Globus pallidus (tissue), 1 donor: ENCODE results near the gene KCNN4.
"Not testable (repeated sequence)": the region's sequence is repeated elsewhere in the genome, so short reads cannot be mapped to it uniquely, and the experiment has no call there.

ENCODE experiments used
- DNase-seq: peaks from one replicate; pipeline ENCODE4 v3.0.0-alpha.2; 2015; ENCODE audit warnings: low spot score

The KCNN4 gene

DNA sequence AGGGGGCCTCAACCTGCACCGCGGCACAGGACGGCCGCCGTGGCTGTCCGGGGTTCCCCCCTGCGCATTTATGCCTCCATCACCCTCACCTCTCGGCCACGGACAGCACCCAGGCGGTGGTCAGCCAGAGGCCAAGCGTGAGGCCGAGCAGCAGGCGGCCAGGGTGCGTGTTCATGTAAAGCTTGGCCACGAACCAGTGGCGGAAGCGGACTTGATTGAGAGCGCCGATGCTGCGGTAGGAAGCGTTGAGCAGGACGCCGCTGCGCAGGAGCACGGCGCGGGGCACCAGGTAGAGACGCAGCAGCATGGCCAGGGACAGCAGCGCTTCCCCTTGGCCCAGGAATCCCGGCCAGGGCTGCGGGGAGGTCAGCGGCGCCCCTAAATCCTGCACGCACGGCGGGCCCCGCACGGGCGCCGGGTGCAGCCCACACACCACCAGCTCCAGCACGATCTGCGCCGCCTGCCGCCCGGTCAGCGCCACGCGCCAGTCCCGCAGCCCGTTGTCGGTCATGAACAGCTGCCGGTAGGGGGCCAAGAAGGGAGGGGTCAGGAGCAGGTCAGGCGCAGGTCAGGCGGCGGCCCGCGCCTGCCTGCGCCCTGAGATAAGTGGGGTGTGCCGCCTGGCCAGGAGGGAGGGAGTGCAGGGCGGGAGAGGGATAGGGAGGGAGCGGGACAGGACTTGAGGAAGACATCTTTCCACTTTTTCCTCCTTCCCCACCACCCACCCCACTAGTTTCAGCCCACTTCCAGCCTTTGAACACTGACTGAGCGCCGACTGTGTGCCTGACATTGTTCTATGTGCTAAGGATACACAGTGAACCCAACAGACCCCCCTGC, 6.5 kb downstream of the KCNN4 start:
- DNase-seq = peak; percentile 48

DNA sequence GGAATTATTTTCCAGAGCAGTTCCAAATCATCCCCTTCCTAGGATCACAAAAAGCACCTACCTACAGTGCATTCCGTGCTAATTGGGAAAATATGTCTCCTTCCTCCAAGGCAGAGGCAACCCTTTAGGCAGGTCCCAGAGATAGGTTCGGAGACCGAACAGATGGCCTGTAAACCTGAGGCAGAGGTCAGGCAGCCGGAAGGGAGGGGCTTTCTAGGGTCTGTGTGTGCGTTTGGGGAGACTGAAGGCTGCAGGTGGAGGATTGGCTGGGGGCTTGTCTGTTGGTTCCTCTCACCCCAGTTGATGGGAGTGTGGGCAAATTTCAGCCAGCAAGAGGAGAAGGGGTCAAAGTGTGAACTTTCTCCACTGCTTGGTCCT, 7.1 kb downstream of the KCNN4 start:
- DNase-seq = no peak

DNA sequence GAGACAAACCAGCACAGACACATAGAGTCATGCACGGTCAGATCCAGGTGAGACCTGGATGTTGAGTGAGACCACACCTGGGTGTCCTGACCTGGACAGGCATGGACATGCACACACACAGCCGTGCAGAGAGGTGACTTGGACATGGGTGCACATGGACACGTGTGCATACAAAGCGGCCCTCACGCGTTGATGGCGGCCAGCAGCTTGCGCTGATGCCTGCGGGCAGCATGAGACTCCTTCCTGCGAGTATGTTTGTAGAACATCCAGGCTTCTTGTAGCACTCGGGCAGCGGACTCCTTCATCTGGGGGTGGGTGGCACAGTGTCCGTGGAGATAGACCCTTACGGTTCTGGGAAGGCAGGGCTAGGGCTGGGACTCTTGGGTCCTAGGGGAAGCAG, 11.5 kb downstream of the KCNN4 start:
- no peak for DNase-seq

DNA sequence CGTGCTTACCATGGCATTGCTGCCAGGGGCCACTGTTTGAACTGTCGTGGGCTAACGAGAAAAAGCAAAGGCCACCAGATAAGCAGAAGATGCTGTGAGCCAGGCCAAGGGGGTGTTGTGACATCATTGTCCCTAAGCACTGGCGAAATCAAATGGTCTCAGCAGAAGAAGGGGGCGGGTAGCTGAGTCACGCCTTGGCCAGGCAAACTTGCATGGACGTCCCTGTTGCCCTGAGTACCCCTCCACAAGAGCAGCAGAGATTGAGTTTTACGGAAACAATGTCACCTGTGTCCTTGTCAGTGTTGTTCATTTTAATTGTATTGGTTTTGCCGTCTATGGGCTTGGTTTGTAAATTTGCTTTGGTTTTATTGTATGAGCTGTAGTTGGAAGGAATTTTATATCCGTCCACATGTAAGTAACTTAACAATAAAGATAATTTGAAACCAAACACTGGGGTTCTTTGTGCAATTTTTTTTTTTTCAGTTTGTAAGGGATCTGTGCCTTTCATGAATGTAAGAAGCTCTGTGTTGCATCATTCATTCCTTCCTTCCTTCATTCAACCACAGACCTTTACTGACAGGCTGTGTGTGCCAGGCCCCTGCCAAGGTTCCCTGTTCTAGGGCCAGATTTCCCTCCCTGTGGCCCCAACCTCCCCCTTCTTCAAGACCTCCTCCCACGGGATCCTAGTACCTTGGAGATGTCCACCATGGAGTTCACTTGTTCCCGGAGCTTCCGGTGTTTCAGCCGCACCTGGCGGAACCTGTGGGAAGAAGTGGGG, 12.3 kb downstream of the KCNN4 start:
- no peak for DNase-seq

DNA sequence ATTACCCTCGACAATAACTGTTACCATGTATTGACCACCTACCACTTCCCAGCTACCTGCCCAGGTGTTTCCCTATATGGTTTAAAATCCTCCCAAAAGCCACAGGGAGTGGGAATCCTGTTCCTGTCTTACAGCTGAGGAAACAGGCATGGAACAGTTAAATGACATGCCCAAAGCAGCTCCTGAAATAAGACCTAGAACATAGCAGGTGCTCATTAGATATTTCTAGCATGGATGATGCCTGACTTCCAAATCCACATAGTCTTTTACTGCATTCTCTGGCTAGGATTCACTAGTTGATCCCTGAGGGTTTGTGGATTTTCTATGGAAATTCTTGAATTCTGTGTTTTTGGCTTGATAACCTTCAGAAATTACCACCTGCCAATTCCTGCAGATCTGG, 13.0 kb downstream of the KCNN4 start:
- DNase-seq = no peak

DNA sequence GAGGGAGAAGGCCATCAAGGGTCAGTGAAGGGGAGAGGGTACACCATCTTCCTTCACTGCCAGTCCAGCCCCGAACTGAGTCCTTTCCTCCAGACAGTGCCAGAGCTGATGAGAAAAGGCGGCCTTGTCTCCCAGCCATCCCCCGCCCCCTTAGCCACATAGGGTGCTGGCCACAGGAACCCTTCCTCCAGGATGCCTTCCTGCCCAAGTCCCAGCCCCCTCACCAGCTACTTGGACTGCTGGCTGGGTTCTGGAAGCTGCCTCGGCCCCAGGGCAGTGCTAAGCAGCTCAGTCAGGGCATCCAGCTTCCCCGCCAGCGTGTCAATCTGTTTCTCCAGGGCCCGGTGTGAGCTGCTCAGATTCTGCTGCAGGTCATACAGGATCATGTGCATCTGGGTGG, 13.5 kb downstream of the KCNN4 start:
- DNase-seq = no peak

DNA sequence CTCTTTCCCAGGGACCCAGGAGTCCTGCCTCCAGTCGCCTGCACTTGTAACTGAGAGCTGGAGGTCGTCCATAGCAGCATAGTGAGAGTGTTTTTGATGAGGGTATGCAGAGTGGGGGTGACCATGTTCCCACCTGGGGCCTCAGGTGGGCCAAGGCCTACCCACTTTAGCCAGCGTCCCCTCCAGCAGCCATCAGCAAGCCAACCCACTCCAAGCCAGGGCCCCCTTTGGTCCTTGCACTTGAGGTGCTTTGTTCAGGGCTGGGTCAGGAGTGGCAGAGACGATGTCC, 14.1 kb downstream of the KCNN4 start:
- DNase-seq = no peak

DNA sequence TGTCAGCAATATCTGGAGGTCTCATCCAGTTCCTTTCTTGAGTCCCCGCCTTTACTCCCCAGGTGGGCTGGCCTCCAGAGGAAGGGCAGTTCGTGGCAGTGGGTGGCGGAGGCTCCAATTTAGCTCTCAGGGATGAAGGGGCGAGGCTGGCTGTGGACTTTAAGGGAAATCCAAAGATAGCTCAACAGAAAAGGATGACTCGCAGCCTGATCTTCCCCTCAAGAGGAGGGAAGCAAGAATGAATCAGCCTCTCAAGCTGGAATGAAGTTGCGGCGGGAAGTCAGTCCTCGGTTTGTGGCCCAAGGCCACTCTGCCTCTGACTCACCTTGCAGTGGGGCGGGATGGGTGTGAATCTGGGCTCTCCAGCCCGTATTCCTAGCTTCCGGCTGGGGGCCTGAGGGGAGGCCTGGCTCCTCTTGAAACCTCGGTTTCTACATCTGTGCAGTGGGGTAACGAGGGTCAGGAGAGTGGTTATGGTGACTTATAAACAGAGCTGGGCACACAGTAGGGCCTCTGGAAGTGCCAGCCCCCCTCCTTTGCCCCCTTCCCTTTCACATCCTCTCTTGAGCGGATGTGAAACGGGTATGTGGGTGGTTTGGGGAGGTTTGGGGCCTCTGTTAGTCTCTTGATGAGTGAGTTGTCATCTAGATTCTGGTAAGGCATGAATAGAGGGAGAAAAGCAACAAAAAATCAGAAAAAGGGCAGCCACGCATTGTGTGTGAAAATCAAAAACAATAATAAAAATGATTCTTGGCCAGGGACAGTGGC, 15.5 kb downstream of the KCNN4 start:
- no peak for DNase-seq

DNA sequence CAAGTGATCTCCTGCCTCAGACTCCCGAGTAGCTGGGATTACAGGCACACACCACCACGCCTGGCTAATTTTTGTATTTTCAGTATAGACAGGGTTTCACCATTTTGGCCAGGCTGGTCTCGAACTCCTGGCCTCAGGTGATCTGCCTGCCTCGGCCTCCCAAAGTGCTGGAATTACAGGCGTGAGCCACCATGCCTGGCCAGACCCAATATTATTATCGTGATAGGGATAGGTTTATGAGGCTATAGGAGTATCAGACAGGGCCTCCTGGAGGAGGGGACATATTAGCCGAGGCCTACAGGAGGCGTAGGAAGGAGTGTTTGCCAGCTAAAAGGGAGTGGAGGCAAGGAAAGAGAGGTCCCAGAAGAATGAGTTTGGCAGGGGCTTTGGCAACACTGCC, 16.1 kb downstream of the KCNN4 start:
- DNase-seq = not testable (repeated sequence)

DNA sequence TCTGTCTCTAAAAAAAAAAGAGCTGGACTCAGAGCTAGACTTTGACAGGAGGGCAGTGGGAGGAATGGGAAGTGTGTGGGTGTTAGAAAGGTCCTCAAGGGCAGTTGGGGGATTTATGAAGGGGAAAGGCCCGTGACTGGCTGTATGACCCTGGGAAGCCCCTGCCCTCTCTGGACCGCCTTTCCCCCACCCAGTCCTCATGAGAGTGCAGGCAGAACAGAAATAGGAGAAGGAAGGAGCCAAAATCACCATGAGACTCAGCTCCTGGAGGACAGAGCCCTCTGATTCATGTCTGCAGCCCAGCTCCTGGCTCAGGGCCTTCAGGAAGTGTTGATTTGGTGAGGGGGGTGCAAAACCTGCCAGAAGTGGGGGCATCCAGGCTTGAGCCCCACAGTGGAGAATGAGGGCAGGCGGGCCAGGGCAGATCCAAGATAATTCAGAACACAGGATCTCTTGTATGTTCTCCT, 17.3 kb downstream of the KCNN4 start:
- DNase-seq = no peak

DNA sequence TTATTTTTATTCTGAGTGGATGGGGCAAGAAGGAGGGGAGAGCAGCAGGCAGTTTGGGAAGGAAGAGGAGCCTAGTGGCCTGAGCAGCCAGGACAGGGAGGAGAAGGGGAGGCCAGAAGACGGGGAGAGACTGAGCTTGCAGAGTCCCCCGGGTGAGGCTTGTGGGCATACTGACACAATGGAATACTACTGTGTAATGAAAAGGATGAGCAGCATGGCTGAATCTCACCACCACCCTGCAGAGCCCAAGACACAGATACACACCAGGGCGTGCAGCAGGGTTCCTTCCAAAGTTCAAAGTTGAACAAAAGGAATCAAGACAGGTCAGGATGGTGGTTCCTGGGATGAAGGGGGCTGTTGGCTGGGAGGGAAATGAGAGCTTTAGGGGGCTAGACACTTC, 18.0 kb downstream of the KCNN4 start:
- DNase-seq = no peak

DNA sequence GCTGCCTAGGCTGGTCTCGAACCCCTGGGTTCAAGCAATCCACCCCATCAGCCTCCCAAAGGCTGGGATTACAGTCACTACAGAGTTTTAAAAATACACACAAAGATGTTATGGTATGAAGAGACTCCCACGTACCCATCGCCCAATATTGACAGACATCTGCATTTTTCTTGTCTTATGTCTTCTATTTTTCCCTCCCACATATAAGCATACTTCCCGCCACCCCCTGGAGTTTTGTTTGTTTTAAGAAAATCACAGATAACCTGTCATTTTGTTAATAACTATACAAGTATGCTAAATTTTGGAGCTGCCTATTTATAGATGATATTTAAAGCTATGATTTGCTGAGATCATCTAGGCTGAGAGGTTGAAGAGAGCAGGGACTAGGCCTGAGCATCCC, 19.8 kb downstream of the KCNN4 start:
- DNase-seq = no peak

DNA sequence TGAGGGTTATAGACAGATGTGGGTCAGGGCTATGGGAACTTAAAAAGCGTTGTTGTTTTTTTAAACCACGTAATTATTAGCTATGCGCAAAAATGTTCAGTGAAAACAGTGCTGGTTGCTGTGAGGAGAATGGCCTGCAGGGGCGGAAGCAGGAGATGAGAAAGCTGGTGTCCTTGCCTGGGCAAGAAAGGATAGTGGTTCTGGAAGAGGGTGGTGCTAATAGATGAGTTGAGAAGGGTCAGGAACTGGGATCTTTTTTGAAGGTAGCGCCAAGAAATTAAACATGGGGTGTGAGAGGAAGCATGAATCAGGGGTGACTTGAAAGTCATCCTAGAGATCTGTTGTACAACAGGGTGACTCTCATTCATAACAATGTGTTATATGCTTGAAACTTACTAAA, 21.3 kb downstream of the KCNN4 start:
- no peak for DNase-seq

DNA sequence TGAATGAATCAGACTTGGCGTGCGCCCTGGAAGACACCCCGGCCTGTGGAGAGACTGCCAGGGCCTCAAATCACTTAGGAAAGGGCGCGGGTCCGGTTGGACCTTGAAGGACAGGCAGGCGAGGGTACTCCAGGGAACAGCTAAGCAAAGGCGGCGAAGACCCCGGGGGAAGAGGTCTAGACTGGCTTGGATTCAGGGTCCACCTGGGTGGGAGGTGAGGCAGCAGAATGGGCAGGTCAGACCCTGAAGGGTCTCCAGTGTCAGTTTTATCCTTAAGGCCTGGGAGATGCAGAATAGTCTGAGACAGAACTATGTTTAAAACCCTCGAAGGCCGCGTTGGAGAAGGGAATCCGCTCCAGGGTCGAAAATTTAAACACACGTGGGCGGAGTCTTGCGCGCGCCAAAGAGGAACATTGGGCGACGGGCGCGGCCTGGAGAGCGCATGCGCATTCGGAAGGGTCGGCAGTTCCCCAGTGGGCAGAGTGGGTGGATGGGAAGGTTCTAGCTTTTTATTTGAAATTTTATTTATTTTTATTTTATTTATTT, 25.4 kb downstream of the KCNN4 start:
- peak; percentile 77 for DNase-seq

DNA sequence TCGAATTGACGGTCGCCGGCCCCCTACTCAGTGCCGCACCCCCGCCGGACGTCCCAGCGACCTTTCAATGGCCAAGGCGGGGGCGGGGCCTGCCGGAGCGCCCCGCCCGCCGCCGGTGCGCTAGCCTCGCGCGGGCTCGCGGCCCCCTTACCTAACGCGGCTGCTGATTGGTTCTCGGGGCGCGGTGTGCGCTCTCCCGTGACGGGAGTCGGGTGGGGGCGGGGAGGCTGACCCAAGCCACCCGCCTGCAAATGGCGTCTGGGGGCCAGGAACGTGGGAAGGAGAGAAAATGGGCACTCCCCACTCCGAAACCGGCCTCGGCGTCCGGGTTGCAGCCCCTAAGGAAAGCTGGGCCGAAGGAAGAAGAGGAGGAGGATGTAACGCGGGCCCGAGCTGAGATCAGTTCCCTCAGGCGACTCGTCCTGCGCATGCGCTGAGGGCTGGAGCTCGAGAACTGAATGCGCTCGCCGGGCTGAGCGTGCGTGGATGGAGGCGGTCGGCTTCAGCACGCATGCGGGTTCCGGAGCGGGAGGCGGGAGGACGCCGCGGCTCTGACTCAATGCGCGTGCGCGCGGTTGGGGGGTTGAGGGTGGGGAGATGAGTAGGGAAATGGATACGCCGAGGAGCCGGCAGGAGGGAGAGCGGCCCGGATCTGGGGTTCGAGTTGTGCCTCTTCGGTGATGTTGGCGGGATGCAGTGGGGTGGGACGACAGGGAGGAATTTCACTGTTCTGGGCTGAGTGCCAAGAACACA, 26.1 kb downstream of the KCNN4 start, which contains the start of gene SMG9:
SMG9 (minus strand) TSS at position 460 of the 753 bp plus-strand sequence. CDS start 4,221 bp downstream, outside the sequence.
- peak; percentile 97 for DNase-seq

DNA sequence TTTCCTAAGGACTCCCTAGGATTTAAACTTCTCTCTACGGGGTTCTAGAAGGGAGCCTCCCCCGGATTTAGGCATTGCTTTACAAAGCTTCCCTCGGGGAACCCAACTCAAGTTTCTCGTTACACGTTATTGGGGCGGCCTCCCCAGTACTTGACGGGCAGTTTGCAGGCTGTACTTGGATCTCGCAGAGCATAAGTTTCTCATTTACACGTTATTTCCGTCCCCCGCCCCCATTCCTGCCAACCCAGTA, 26.6 kb downstream of the KCNN4 start:
- DNase-seq = no peak

DNA sequence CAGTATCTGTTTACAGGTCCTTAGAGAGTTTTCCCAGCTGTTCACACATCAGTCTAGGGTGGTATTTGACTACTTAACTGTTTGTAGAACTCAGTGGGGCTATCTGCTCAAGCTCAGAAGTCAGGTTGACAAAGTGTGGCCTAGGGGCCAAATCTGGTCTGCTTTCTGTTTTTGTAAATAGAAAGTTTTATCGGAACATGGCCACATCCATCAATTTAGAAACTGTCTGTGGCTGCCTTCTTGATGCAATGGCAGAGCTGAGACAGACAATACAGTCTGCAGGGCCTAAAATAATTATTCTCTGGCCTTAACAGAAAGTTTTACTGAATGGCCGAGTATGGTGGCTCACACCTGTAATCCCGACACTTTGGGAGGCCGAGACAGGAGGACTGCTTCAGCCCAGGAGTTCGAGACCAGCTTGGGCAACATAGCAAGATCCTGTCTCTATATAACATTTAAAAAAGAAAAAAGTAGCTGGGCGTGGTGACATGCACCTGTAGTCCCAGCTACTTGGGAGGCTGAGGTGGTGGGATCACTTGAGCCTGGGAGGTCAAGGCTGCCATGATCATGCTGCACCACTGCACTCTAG, 28.4 kb downstream of the KCNN4 start:
- no peak for DNase-seq

DNA sequence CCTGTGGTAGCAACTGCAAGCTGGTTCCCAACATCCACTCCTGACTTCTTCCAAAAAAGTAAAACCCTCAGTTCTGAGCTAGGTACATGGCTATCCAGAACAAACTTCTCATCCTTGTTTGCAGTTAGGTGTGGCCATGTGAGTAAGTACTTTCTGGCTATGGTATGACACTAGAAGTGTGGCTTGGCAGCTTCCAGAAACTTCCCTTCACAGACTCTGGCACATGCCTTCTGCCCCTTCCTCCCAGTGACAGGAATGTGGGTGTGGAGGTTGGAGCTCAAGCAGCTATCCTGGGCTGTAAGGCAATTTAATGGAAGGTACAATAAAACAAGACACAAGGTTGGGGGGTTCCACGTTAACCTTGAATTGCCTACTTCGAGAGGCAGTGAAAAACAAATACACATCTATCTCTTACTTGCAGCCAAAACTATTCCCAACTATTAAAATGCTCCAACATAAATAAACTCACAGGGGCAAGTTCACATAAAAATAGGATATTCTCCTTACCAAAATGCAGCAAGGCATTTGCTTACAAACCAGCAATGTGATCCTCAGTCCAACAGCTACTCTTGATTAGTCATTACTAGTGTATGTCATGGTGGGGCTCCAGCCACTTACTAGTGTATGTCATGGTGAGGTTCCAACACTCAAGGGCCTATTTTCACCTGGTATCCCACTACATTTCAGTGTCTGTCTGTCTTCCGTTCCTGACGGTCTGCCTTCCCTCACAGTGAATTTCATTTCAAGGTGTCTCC, 29.1 kb downstream of the KCNN4 start:
- no peak for DNase-seq

DNA sequence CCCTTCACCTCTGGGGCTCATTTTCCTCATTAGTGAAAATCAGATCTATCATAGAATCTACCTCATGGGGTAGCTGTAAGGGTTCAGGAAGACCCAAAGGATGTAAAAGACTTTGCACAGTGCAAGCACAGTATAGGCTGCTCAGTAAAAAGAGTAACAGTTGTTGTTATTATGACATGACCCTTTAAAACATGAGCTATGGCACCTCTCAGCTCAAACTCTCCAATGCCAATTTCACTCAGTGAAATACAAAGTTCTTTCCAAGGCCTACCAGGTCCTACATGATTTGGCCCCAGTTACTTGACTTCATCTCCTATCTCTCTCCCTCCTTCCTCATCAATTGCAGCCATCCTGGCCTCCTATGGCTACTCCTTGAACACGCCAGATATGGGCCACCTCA, 30.9 kb downstream of the KCNN4 start:
- DNase-seq = no peak

DNA sequence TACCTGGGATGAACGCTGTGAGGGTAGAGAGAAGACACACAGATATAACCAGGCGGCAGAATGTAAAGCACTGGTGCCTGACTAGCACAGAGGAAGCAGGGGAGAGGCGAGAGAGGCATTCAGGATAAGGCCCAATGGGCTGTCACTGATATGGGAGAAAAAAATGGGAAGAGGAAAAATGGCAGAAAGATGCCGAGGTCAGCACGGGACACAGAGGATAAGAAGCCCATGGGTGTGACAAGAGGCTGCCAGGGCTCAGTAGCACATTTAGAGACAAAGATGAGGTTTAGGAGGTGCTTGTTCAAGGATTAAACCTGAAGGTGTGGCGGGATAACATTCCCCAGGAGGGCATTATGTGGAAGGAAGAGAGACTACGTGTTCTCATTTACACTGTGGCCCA, 31.6 kb downstream of the KCNN4 start:
- DNase-seq = no peak

DNA sequence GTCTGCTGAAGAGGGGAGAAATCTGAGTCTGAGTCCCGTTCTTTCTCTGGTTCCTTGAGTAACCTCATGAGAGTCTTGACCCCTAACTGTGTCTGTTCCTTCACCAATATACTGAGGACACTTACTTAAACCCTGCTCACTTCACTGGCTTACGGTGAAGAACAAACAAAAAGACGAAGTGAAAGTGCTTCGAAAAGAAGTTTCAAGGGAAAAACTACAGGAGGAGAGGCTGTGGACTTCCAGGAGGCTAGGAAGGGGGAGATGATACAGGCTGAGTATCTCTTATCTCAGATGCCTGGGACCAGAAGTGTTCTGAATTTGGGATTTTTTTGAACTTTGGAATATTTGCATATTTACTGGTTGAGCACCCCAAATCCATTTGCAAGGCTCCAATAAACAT, 32.1 kb downstream of the KCNN4 start:
- no peak for DNase-seq
